DOHH2 (cell line): Measurements from ENCODE around the gene LCAT.

Source experiments
- H3F3A ChIP-seq: fragments of 200-600 bp; sonication (generic), shearing (Covaris generic); 2 replicates; pipeline ENCODE4 v1.6.0; 2016; ENCODE audit warnings: antibody characterized with exemption, mild to moderate bottlenecking; ENCODE audit not compliant: control insufficient read depth, insufficient read depth
- H3K27ac ChIP-seq: fragments of 200-600 bp; sonication (generic); 2 replicates; pipeline ENCODE4 v1.5.1; 2014; ENCODE audit warnings: low read depth, mild to moderate bottlenecking, low read length, moderate library complexity
- H3K27me3 ChIP-seq: fragments of 200-600 bp; sonication (generic); 2 replicates; pipeline ENCODE4 v1.6.1; 2014; ENCODE audit warnings: mild to moderate bottlenecking, low read length, mixed read lengths; ENCODE audit not compliant: control insufficient read depth
- H3K36me3 ChIP-seq: fragments of 200-600 bp; sonication (generic); 2 replicates; pipeline ENCODE4 v1.6.1; 2014; ENCODE audit warnings: mild to moderate bottlenecking, low read length, moderate library complexity, mixed read lengths; ENCODE audit not compliant: control insufficient read depth
- H3K4me1 ChIP-seq: fragments of 200-600 bp; sonication (generic); 2 replicates; pipeline ENCODE4 v1.6.1; 2014; ENCODE audit warnings: mild to moderate bottlenecking, low read length, mixed read lengths; ENCODE audit not compliant: control insufficient read depth
- H3K4me2 ChIP-seq: fragments of 200-600 bp; sonication (generic); 2 replicates; pipeline ENCODE4 v1.6.0; 2014; ENCODE audit warnings: mild to moderate bottlenecking, low read length, moderate library complexity
- H3K4me3 ChIP-seq: fragments of 200-600 bp; sonication (generic); 2 replicates; pipeline ENCODE4 v1.5.1; 2014; ENCODE audit warnings: mild to moderate bottlenecking, low read length, mixed read lengths
- H3K79me2 ChIP-seq: fragments of 200-600 bp; sonication (generic); 2 replicates; pipeline ENCODE4 v1.6.1; 2014; ENCODE audit warnings: mild to moderate bottlenecking, low read length, mixed read lengths; ENCODE audit not compliant: control insufficient read depth
- H3K9me2 ChIP-seq: fragments of 200-600 bp; sonication (generic); replicated peaks from 2 replicates; pipeline ENCODE4 v1.6.1; 2014; ENCODE audit warnings: mild to moderate bottlenecking, low read length, mixed read lengths; ENCODE audit not compliant: control insufficient read depth
- H3K9me3 ChIP-seq: fragments of 200-600 bp; sonication (generic); 2 replicates; pipeline ENCODE4 v1.6.1; 2014; ENCODE audit warnings: antibody characterized with exemption, low read length, mixed read lengths; ENCODE audit not compliant: control insufficient read depth, insufficient read depth
- H4K20me1 ChIP-seq: fragments of 200-600 bp; sonication (generic); 2 replicates; pipeline ENCODE4 v1.6.0; 2014; ENCODE audit warnings: low read depth, mild to moderate bottlenecking, antibody characterized with exemption, low read length, moderate library complexity; ENCODE audit not compliant: control insufficient read depth, insufficient read depth
- EZH2phosphoT487 ChIP-seq: fragments of 200-600 bp; sonication (generic); IDR thresholded peaks from 2 replicates; pipeline ENCODE4 v1.6.1; 2017; ENCODE audit warnings: borderline replicate concordance, mild to moderate bottlenecking, antibody characterized with exemption, low read length, moderate library complexity, mixed read lengths
- TF ChIP-seq, protein P1 (sequence below): fragments of 200-600 bp; sonication (generic); IDR thresholded peaks from one replicate; pipeline ENCODE4 v1.5.1; 2014; ENCODE audit warnings: antibody characterized with exemption, mild to moderate bottlenecking, low read depth, low read length; ENCODE audit not compliant: poor library complexity, severe bottlenecking

LCAT gene

DNA sequence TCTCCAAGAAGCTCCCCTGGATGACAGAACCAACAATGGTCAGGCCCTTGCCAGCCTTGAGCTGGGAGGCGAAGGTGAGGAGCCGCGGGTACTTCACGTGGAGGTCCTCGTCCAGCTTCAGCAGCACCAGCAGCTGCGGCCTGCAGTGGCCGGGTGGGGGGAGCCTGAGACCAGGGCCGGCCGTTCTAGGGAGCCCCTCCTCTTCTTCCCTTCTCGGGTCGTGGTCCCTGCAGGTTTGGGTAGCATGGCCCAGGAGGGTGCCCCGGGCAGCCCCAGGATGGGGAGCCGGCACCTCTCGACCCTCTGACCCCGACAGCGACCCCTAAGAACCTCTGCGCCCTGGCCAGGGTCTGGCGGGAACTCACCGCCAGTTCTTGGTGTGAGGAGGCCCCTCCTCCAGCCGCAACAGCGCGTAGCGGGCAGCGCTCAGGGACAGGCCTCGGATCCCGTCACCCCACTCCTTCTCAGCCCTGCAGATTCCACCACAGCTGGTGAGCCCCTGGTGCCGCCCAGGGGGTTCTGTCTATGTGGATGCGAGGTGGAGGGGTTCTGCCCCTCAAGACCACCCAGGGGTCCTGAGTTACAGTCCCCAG, 3.1 kb upstream of the LCAT start:
- Histone ChIP-seq H3K4me3 (no peak overlapping the region), H3F3A (no peaks in the 10 kb centered on the region), H4K20me1 (no peaks in the 10 kb centered on the region), H3K9me3 (no peaks in the 10 kb centered on the region), H3K4me2 (no peak overlapping the region), H3K27ac (no peak overlapping the region), H3K27me3 (no peaks in the 10 kb centered on the region), H3K36me3 (peaks cover 6% of the 10 kb centered on the region), H3K79me2 (no peaks in the 10 kb centered on the region), H3K4me1 (no peaks in the 10 kb centered on the region), H3K9me2 (no peaks in the 10 kb centered on the region)
- no peak for TF ChIP-seq EZH2phosphoT487
- TF ChIP-seq, protein P1, sequence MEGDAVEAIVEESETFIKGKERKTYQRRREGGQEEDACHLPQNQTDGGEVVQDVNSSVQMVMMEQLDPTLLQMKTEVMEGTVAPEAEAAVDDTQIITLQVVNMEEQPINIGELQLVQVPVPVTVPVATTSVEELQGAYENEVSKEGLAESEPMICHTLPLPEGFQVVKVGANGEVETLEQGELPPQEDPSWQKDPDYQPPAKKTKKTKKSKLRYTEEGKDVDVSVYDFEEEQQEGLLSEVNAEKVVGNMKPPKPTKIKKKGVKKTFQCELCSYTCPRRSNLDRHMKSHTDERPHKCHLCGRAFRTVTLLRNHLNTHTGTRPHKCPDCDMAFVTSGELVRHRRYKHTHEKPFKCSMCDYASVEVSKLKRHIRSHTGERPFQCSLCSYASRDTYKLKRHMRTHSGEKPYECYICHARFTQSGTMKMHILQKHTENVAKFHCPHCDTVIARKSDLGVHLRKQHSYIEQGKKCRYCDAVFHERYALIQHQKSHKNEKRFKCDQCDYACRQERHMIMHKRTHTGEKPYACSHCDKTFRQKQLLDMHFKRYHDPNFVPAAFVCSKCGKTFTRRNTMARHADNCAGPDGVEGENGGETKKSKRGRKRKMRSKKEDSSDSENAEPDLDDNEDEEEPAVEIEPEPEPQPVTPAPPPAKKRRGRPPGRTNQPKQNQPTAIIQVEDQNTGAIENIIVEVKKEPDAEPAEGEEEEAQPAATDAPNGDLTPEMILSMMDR: no peak

DNA sequence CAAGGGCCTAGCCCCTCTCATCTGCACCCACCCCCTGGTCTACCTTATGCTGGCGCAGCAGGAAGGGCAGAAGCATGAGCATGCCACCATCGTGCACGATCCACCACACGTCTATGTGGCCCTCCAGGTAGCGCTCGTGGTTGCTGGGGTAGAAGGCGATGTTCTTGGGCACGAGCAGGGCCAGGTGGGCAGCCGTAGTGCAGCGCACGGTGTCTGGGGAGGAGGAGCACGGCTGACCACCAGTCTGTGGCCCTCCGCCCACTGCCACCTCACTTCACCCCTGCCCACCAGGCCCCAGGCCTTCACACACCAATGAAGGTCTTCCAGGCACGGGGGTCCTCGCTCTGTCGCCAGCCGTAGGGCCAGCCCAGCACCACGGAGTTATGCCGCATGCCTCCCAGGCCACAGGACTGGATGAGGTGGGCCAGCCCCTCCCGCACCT, 2.2 kb upstream of the LCAT start:
- Histone ChIP-seq H3K9me3 (no peaks in the 10 kb centered on the region), H3K27me3 (no peaks in the 10 kb centered on the region), H3K4me1 (0 out of 2 replicates have a peak, but pooled peaks cover 3% of the 10 kb centered on the region), H3K79me2 (no peaks in the 10 kb centered on the region), H4K20me1 (no peaks in the 10 kb centered on the region), H3K9me2 (no peaks in the 10 kb centered on the region), H3K36me3 (peaks cover 6% of the 10 kb centered on the region), H3F3A (no peaks in the 10 kb centered on the region), H3K4me3 (no peak overlapping the region), H3K27ac (no peak overlapping the region), H3K4me2 (no peak overlapping the region)
- TF ChIP-seq, protein P1: no peak
- TF ChIP-seq EZH2phosphoT487: no peak

DNA sequence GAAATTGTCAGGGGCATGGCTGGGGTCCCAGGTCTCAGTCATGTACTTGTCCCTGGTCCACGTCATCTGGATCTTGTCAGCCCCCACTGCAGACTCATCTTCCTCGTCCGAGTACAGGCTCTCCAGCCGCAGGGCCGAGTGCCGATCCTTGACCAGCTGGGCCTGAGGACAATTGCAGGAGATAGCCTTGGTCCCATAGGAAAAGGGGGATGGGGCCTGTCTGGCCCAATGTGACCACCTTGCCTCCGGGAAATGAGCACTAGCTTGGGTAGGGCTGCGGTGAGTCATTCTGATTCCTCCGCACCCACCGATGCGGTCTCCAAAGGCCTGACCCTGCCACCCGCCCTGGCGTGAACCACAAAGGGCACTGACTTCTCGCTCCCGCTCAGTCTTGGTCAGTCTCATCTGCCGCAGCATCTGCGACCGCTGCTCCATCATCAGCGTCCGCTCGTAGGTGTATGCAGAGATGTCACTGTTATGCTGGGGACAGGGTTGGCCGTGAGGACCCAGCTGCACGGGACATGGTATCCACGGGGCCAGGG, 1.5 kb upstream of the LCAT start:
- H3K4me1 ChIP-seq: 0 out of 2 replicates have a peak, but pooled peaks cover 3% of the 10 kb centered on the region
- H3K27me3 ChIP-seq: no peaks in the 10 kb centered on the region
- H3K9me3 ChIP-seq: no peaks in the 10 kb centered on the region
- no peaks in the 10 kb centered on the region for H3K9me2 ChIP-seq
- H4K20me1 ChIP-seq: no peaks in the 10 kb centered on the region
- H3K4me3 ChIP-seq: no peak overlapping the region
- H3K36me3 ChIP-seq: peaks cover 6% of the 10 kb centered on the region
- H3K4me2 ChIP-seq: no peak overlapping the region
- H3K79me2 ChIP-seq: no peaks in the 10 kb centered on the region
- no peak for TF ChIP-seq EZH2phosphoT487
- TF ChIP-seq, protein P1: no peak
- no peak overlapping the region for H3K27ac ChIP-seq
- no peaks in the 10 kb centered on the region for H3F3A ChIP-seq
